Activated T-cell treated with anti-CD3 and anti-CD28 coated beads, Interleukin-2, amount 50 U/mL, for 1 hour (primary cell): Measurements from ENCODE around the gene MINK1.
A peak's percentile ranks its signal among the peaks of the same experiment; 100 is the strongest.
"Not testable (repeated sequence)": the region's sequence is repeated elsewhere in the genome, so short reads cannot be mapped to it uniquely, and the experiment has no call there.

Experiments used
- DNase-seq: peaks from one replicate; pipeline ENCODE4 v3.0.0-alpha.2; 2020

MINK1 gene

GRCh38 chr17:4901108-4901647 is 68.0 kb downstream of the MINK1 start:
- DNase-seq, result no peak

DNA sequence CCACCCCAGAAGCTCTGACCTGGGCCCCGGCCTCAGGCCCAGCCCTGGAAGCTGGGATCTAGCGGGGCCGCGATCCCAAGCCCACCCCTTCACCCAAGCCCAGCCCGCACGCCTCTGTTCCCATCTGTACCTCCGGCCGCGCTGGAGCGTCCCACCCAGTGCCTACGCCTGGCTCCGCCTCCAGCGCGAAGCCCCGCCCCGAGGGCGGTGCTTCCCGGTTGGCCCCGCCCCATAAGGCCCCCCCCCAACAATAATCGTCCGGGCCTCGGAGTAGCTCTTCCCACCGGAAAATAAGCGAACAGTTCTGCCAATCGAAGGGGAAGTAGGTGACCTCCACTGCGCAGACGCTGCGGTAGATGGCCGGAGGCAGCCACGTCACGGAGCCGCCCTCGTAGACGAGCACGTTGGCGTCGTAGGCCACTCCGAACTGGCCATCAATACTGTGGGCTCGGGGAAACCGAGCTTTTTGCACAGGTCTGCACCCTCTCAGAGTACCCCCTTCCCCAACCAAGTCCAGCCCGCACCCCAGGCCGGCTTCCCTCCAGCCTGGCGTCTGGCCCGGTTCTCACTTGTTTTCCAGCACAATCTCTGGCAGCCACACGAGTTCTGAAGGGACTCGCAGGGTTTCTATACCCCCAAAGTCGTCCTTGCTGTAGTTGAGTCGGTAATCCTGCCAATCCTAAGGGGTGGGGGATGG is 68.7 kb downstream of the MINK1 start:
- peak; percentile 56 for DNase-seq

DNA sequence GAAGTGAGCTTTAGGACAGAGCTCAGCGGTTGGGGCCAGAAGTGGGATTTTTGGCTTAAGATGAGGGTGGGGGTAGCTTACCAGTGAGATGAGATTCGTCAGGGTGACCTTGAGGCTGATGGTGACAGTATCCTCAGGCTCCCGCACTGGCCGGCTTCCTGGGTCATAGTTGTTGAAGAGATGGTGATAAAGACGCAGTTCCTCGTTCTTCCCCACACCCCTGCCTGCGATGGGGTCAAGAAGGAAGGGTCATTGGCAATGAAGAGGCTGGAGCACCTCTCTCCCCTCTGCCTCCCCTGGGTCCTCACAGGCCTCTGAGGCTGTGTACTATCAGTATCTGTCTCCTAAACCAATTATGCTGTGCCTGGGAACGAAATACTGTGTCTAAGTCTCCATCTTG is 69.4 kb downstream of the MINK1 start:
- DNase-seq, result no peak

GRCh38 chr17:4903051-4903818 is 70.1 kb downstream of the MINK1 start, which contains the start of gene CHRNE:
CHRNE (minus strand) TSS chr17:4903098; CDS start chr17:4903063, 35 bp downstream.
- peak; percentile 67 for DNase-seq

GRCh38 chr17:4906642-4907041 is 73.5 kb downstream of the MINK1 start:
- DNase-seq, result not testable (repeated sequence)

DNA sequence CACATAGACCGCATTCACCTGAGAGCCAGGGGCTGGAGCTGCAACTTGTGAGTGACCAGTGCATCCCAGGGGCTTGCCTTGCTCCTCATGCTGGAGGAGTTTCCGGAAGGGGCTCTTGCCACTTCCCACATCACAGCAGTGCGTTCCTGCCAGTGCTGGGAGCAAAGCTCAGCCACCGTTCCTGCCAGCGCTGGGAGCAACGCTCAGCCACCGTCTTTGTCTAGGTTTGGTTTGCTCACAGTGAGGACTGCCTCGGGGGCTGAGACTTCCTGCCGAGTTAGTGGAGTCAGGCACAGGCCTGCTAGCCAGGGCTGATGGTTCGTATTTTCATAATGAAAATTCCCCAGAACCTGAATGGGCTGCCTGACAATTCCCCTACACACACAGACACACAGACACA is 75.2 kb downstream of the MINK1 start:
- DNase-seq, result no peak

DNA sequence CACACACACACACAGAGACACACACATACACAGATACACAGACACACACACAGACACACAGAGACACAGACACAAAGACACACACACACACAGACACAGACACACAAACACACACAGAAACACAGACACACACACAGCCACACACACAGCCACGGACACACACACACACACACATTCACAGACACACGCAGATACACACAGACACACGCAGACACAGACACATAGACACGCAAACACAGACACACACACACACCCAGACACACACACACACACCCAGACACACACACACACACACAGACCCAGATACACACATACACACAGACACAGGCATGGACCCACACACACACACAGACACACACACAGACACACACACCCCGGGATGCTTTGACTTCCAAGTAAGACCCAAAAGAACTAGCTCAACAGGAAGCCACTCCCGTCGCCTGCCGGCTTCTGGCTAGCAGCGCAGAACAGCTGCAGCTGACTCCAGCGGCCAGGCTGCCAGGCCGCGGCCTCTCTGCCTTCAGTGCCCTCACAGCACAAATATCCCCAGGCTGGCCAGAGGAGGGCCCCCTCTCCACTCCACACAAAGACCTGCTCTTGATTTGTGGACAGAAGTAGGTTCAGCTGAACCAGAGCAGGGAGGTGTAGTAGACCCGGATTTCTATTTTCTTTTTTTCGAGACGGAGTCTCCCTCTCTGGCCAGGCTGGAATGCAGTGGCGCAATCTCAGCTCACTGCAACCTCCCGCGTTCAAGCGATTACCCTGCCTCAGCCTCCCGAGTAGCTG is 75.8 kb downstream of the MINK1 start:
- DNase-seq, result peak; percentile 76

DNA sequence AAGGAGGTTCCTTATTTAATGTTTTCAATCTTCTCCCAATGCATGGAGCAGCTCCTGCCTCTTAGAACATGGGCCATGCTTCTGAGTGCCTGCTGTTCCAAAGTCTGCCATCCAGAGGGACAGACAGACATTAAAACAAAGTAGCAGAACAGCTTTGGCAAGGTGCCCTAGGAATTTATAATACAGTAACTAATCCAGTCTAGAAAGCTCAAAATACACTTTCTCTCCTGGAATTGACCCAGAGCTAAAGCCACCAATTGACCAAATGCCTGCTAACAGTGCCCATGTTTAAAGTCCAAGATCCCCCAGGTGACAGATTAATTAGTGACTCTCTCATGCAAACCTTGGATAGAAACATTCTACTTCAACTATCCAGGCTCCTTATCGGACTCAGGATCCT is 80.9 kb downstream of the MINK1 start:
- no peak for DNase-seq

DNA sequence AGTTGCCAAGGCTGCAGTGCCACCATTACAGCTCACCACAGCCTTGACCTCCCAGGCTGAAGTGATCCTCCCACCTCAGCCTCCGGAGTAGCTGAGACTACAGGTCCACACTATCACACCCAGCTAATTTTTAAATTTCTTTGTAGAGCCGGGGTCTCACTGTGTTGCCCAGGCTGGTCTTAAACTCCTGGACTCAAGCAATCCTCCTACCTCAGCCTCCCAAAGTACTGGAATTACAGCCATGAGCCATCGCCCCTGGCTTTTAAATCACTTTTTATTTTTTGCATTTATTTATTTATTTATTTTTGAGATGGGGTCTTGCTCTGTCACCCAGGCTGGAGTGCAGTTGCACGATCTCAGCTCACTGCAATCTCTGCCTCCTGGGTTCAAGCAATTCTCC is 81.4 kb downstream of the MINK1 start:
- not testable (repeated sequence) for DNase-seq

DNA sequence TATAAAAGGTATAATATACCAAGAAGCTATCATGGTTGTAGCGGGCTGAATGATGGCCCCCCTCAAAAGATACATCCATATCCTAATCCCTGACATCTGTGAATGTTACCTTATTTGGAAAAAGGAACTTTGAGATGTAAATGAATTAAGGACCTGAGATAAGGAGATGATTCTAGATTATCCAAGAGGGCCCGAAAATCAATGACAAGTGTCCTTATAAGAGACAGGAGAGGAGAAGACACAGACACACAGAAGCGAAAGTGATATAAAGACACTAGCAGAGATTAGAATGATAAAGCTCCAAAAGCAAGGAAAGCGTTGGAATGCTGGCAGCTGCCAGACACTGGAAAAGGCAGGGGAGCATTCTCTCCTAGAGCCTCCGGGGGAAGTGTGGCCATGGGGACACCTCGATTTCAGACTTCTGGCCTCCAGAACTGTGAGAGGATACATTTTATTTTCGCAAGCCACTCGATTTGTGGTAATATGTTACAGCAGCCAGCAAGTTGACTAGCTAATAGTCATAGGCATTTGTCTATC is 86.4 kb downstream of the MINK1 start:
- no peak for DNase-seq

DNA sequence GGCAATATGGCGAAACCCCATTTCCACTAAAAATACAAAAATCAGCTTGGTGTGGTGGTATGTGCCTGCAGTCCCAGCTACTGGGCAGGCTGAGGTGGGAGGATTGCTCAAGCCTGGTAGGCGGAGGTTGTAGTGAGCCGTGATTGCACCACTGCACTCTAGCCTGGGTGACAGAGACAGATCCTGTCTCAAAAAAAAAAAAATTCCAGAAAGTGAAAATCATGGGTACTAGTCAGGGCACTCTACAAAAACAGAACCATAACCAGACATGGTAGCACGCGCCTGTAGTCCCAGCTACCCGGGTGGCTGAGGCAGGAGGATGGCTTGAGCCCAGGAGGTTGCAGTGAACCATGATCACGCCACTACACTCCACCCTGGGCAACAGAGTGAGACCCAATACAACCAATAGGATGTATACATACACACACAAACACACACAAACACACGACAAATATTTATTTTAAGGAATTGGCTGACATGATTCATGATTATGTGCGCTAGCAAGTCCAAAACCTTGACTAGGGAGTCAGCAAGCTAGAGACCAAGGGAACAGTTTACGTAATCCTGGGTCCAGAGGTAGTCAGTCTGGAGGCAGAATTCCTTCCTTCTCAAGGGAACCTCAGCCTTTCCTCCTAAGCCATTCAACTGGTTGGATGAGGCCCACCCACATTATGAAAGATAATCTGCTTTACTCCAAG is 87.4 kb downstream of the MINK1 start:
- no peak for DNase-seq

DNA sequence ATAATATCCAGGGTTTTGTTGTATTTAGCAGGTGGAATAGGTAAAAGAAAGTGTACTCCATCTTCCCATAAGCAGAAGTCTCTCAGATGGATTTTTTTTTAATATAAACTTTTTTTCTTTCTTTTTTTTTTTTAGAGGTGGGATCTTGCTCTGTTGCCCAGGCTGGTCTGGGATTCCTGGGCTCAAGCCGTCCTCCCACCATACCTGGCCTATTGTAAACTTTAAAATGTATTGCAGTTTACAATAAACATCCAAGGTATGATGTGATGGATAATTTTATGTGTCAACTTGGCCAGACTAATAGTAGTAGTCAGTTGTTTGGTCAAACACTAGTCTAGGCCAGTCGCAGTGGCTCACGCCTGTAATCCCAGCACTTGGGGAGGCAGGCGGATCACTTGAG is 88.2 kb downstream of the MINK1 start:
- no peak for DNase-seq

- DNase-seq, result not testable (repeated sequence)
Measured at GRCh38 chr17:4926577-4927335, 93.6 kb downstream of the MINK1 start.

- DNase-seq, result no peak
Measured at GRCh38 chr17:4928881-4929280, 95.7 kb downstream of the MINK1 start.

DNA sequence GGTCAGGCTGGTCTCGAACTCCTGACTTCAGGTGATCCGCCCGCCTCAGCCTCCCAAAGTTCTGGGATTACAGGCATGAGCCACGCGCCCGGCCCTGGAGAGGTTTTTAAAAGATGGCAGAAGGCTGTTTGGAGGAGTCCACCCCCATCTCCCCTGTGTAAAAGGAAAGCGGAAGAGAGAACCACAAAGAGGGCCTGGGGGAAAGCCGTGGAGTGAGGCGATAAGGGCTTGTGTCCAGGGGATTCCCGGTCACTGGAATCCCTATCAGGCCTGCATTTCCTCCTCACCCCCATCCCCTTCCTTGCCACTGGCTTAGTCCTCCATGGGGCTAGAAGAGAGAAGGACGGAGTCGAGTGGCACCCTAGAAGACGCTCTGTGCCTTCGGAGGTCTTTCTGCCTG is 98.8 kb downstream of the MINK1 start, which contains the start of gene GP1BA:
GP1BA (plus strand) TSS at position 315 of the 400 bp plus-strand sequence. CDS start 328 bp downstream, outside the sequence.
- no peak for DNase-seq

DNA sequence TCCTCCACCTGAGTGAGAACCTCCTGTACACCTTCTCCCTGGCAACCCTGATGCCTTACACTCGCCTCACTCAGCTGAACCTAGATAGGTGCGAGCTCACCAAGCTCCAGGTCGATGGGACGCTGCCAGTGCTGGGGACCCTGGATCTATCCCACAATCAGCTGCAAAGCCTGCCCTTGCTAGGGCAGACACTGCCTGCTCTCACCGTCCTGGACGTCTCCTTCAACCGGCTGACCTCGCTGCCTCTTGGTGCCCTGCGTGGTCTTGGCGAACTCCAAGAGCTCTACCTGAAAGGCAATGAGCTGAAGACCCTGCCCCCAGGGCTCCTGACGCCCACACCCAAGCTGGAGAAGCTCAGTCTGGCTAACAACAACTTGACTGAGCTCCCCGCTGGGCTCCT is 99.6 kb downstream of the MINK1 start:
- no peak for DNase-seq

DNA sequence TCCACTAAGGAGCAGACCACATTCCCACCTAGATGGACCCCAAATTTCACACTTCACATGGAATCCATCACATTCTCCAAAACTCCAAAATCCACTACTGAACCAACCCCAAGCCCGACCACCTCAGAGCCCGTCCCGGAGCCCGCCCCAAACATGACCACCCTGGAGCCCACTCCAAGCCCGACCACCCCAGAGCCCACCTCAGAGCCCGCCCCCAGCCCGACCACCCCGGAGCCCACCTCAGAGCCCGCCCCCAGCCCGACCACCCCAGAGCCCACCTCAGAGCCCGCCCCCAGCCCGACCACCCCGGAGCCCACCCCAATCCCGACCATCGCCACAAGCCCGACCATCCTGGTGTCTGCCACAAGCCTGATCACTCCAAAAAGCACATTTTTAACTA is 100.5 kb downstream of the MINK1 start:
- DNase-seq, result no peak

GRCh38 chr17:4934173-4934979 is 101.2 kb downstream of the MINK1 start:
- DNase-seq, result no peak

- no peak for DNase-seq
Measured at GRCh38 chr17:4935650-4936049, 102.5 kb downstream of the MINK1 start.

GRCh38 chr17:4936436-4936835 is 103.3 kb downstream of the MINK1 start:
- no peak for DNase-seq

- no peak for DNase-seq
Measured at GRCh38 chr17:4937553-4937952, 104.4 kb downstream of the MINK1 start.
